Central memory CD8-positive, alpha-beta T cell (primary cell): ENCODE measurements around the gene LAMTOR5.

Experiments
- ATAC-seq: fragments of 150-1000 bp; cut with Tn5 transposase; replicated peaks from 2 replicates; pipeline ENCODE4 v1.10.0; 2022; ENCODE audit warnings: mild to moderate bottlenecking, moderate FRiP score, moderate number of reproducible peaks; ENCODE audit not compliant: poor library complexity, severe bottlenecking; ENCODE audit errors: extremely low read depth
- DNase-seq, 2 donors: peaks; one replicate each; pipeline ENCODE4 v3.0.0; 2021; ENCODE audit warnings: low spot score in 2 of 2
- H3K27ac Mint-ChIP-seq: one replicate; pipeline ENCODE4 v1.8.0; 2022; ENCODE audit warnings: low read depth, mild to moderate bottlenecking, moderate library complexity, mixed read lengths
- H3K27me3 Mint-ChIP-seq: one replicate; pipeline ENCODE4 v1.8.0; 2022; ENCODE audit warnings: mixed read lengths
- H3K36me3 Mint-ChIP-seq: one replicate; pipeline ENCODE4 v1.8.0; 2022; ENCODE audit warnings: mild to moderate bottlenecking, moderate library complexity, mixed read lengths; ENCODE audit not compliant: insufficient read depth
- H3K4me1 Mint-ChIP-seq: one replicate; pipeline ENCODE4 v1.8.0; 2022; ENCODE audit warnings: mixed read lengths
- H3K4me3 Mint-ChIP-seq: one replicate; pipeline ENCODE4 v1.8.0; 2022; ENCODE audit warnings: mild to moderate bottlenecking, moderate library complexity, mixed read lengths
- H3K9me3 Mint-ChIP-seq: one replicate; pipeline ENCODE4 v1.8.0; 2022; ENCODE audit warnings: mixed read lengths

Gene LAMTOR5

GRCh38 chr1:110364221-110364620, 43.3 kb downstream of the LAMTOR5 start:
- H3K36me3 Mint-ChIP-seq = peaks cover 14% of the 10 kb centered on the region
- ATAC-seq = no peak
- no peak overlapping the region for H3K27ac Mint-ChIP-seq

GRCh38 chr1:110361856-110362255, 45.6 kb downstream of the LAMTOR5 start:
- Mint-ChIP-seq H3K9me3 (no peaks in the 10 kb centered on the region), H3K27ac (no peak overlapping the region), H3K27me3 (no peaks in the 10 kb centered on the region), H3K4me1 (no peaks in the 10 kb centered on the region), H3K4me3 (no peak overlapping the region), H3K36me3 (peaks cover 12% of the 10 kb centered on the region)
- DNase-seq (no peak), ATAC-seq (no peak)

More at GRCh38 chr1:110364221-110364620, 43.3 kb downstream of the LAMTOR5 start:
- no peak for DNase-seq
- Mint-ChIP-seq H3K27me3 (no peaks in the 10 kb centered on the region), H3K4me1 (no peaks in the 10 kb centered on the region), H3K9me3 (no peaks in the 10 kb centered on the region), H3K4me3 (no peak overlapping the region)

- H3K4me1 Mint-ChIP-seq = peaks cover 5% of the 10 kb centered on the region
- H3K27ac Mint-ChIP-seq = no peak overlapping the region
- DNase-seq (no peak), ATAC-seq (no peak)
- H3K4me3 Mint-ChIP-seq = no peak overlapping the region
- H3K36me3 Mint-ChIP-seq = peaks cover 13% of the 10 kb centered on the region
- no peaks in the 10 kb centered on the region for H3K27me3 Mint-ChIP-seq
- H3K9me3 Mint-ChIP-seq = no peaks in the 10 kb centered on the region
These were observed 47.1 kb downstream of the LAMTOR5 start for GRCh38 chr1:110360431-110360830.

GRCh38 chr1:110356379-110356778, 51.1 kb downstream of the LAMTOR5 start:
- H3K4me1 Mint-ChIP-seq = peaks cover 20% of the 10 kb centered on the region
- H3K36me3 Mint-ChIP-seq = peaks cover 11% of the 10 kb centered on the region
- no peaks in the 10 kb centered on the region for H3K9me3 Mint-ChIP-seq
- H3K4me3 Mint-ChIP-seq = no peak overlapping the region
- H3K27ac Mint-ChIP-seq = peak overlapping the region; percentile 29
- no peak for DNase-seq
- no peaks in the 10 kb centered on the region for H3K27me3 Mint-ChIP-seq
- no peak for ATAC-seq

GRCh38 chr1:110355321-110355720, 52.2 kb downstream of the LAMTOR5 start:
- H3K36me3 Mint-ChIP-seq = peaks cover 12% of the 10 kb centered on the region
- peaks cover 30% of the 10 kb centered on the region for H3K4me1 Mint-ChIP-seq
- ATAC-seq (no peak), DNase-seq (no peak)
- no peak overlapping the region for H3K27ac Mint-ChIP-seq
- H3K4me3 Mint-ChIP-seq = no peak overlapping the region
- H3K27me3 Mint-ChIP-seq = no peaks in the 10 kb centered on the region
- no peaks in the 10 kb centered on the region for H3K9me3 Mint-ChIP-seq
